HepG2 (cell line): ENCODE data around the gene LSMEM2. TPM values are rescaled to one million over a fixed set of nuclear protein-coding genes. Genes with fewer than 3 reads are reported as not detected.

Experiments used
- ASH2L ChIP-seq: fragments of 300-600, 200-600 bp; sonication (generic); IDR thresholded peaks from 2 replicates; pipeline ENCODE4 v1.7.0; 2017; ENCODE audit warnings: low read depth, mild to moderate bottlenecking, moderate library complexity, mixed read lengths, low read length; ENCODE audit not compliant: insufficient read length
- ATF1 ChIP-seq: IDR thresholded peaks from 2 replicates; pipeline ENCODE4 v1.6.1; 2016; ENCODE audit warnings: mild to moderate bottlenecking, control low read depth
- CBFB ChIP-seq: sonication (generic); formaldehyde crosslinking; IDR thresholded peaks from 2 replicates; pipeline ENCODE4 v1.4.0; 2020; ENCODE audit warnings: missing genetic modification reagents
- FOXO1 ChIP-seq: sonication (generic); formaldehyde crosslinking; IDR thresholded peaks from 2 replicates; pipeline ENCODE4 v1.4.0; 2020; ENCODE audit warnings: missing genetic modification reagents
- HNF4A ChIP-seq: sonication (generic); formaldehyde crosslinking; IDR thresholded peaks from 2 replicates; pipeline ENCODE4 v1.4.0; 2020; ENCODE audit warnings: missing genetic modification reagents
- IKZF4 ChIP-seq: sonication (generic); formaldehyde crosslinking; IDR thresholded peaks from 2 replicates; pipeline ENCODE4 v1.5.1; 2020; ENCODE audit warnings: borderline replicate concordance, mild to moderate bottlenecking, low read depth, missing genetic modification reagents; ENCODE audit errors: not compliant biosample characterization
- KDM5A ChIP-seq: fragments of 200-600 bp; sonication (generic); IDR thresholded peaks from 2 replicates; pipeline ENCODE4 v1.7.0; 2018; ENCODE audit warnings: antibody characterized with exemption, mild to moderate bottlenecking, low read length, borderline replicate concordance
- MAF1 ChIP-seq: sonication (generic); formaldehyde crosslinking; IDR thresholded peaks from 2 replicates; pipeline ENCODE4 v1.5.0; 2020; ENCODE audit warnings: missing genetic modification reagents, borderline replicate concordance
- MED13 ChIP-seq: sonication (generic); formaldehyde crosslinking; IDR thresholded peaks from 2 replicates; pipeline ENCODE4 v1.5.0; 2020; ENCODE audit warnings: missing genetic modification reagents
- PHF20 ChIP-seq: sonication (generic); formaldehyde crosslinking; IDR thresholded peaks from 2 replicates; pipeline ENCODE4 v1.5.0; 2020; ENCODE audit warnings: mild to moderate bottlenecking, missing genetic modification reagents
- POLR2A ChIP-seq, 2 experiments: IDR thresholded peaks; 2 replicates each; pipeline ENCODE4 v1.6.1; 2011; ENCODE audit warnings: low read depth in 2 of 2, low read length in 2 of 2, mild to moderate bottlenecking in 1 of 2, moderate library complexity in 1 of 2; ENCODE audit not compliant: insufficient read depth in 1 of 2
- SIX4 ChIP-seq: sonication (generic); formaldehyde crosslinking; IDR thresholded peaks from 2 replicates; pipeline ENCODE4 v1.4.0; 2020; ENCODE audit warnings: missing genetic modification reagents
- SRSF1 ChIP-seq: fragments of 200-400 bp; formaldehyde crosslinking; optimal IDR thresholded peaks from 2 replicates; pipeline ENCODE3; 2017; ENCODE audit warnings: mild to moderate bottlenecking, low read depth, low read length, moderate library complexity
- SUZ12 ChIP-seq: fragments of 150-350 bp; IDR thresholded peaks from 2 replicates; pipeline ENCODE4 v1.6.1; 2014; ENCODE audit warnings: low read depth, low read length
- TCF7 ChIP-seq: sonication (generic); IDR thresholded peaks from 2 replicates; pipeline ENCODE4 v1.6.1; 2016; ENCODE audit warnings: antibody characterized with exemption, low read depth
- ZNF563 ChIP-seq: sonication (generic); formaldehyde crosslinking; IDR thresholded peaks from 2 replicates; pipeline ENCODE4 v1.8.0; 2022; ENCODE audit warnings: mild to moderate bottlenecking, moderate library complexity, missing genetic modification reagents
- ZNF75D ChIP-seq: sonication (generic); formaldehyde crosslinking; IDR thresholded peaks from 2 replicates; pipeline ENCODE4 v1.8.1; 2023; ENCODE audit warnings: missing genetic modification reagents, mild to moderate bottlenecking, borderline replicate concordance
- polyA plus RNA-seq, 8 experiments: library from polyadenylated mRNA; depleted of rRNA in 3 of 8; stranded (reverse) in 7 of 8; unstranded in 1 of 8; fragments of >200 nt; fragmentation: Illumina TruSeq in 4 of 8; extraction: Trizol in 4 of 8; gene quantifications; 2 replicates each; pipeline versions ENCODE4 v1.2.1 to v1.2.3, GENCODE V29; 2011 to 2016; ENCODE audit warnings: low read depth in 4 of 8, missing spikeins in 1 of 8, mixed read lengths in 1 of 8; ENCODE audit not compliant: insufficient read depth in 1 of 8
- total RNA-seq, 5 experiments: library from RNA; depleted of rRNA; stranded (reverse); fragments of >200 nt; fragmentation: Illumina TruSeq; extraction: Trizol; gene quantifications; 2 replicates each; pipeline ENCODE4 v1.2.3, GENCODE V29; 2016; ENCODE audit warnings: low read depth in 1 of 5
- TF ChIP-seq, protein P1 (sequence below): sonication (generic); formaldehyde crosslinking; IDR thresholded peaks from 2 replicates; pipeline ENCODE4 v1.4.0; 2020; ENCODE audit warnings: missing genetic modification reagents, low read depth, mild to moderate bottlenecking, borderline replicate concordance
- TF ChIP-seq, protein P2 (sequence below): sonication (generic); formaldehyde crosslinking; IDR thresholded peaks from 2 replicates; pipeline ENCODE4 v1.9.0; 2022; ENCODE audit warnings: low read depth, missing genetic modification reagents
- TF ChIP-seq, protein P3 (sequence below): IDR thresholded peaks from 2 replicates; pipeline ENCODE4 v1.6.1; 2012; ENCODE audit warnings: low read length, improper control_type of control experiment
- TF ChIP-seq, protein P4 (sequence below): sonication (generic); formaldehyde crosslinking; IDR thresholded peaks from 2 replicates; pipeline ENCODE4 v1.8.1; 2022; ENCODE audit warnings: mild to moderate bottlenecking, missing genetic modification reagents

Gene LSMEM2
- total and polyA plus RNA-seq, 2 of the 13 experiments (the other 11 are each of a cell fraction or from before 2014, with no cell fraction given), result 0.07 to 0.41 TPM

DNA sequence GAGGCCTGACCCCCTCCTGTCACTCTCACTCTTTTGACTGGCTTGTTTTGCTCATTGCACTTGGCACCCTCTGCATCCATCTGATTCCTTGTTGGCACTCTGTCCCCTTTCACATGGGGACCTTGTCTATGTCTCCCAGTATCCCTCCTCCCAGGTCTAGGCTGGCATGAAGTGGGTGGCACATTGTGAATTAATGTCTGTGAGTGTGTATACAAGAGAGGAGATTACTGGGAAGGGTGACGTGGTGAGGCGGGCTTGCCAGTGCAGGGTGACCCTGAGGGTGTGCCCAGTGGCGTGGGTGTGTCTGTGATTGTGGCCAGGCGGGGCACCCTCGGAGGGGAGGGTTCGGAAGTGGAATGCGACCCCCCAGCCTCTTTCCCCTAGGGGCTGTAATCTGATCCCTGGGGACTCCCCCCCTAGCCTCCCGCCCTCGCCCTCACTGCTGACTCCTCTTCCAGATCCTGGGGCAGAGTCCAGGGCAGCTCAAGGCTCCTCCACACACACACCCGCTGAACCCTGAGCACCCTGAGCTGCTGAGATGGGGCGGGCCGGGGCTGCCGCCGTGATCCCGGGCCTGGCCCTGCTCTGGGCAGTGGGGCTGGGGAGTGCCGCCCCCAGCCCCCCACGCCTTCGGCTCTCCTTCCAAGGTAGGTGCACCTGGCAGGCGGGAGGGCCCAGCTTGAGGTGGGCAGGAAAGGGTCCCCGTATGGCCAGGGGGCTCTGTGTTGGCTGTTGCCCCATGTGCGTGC, 10.0 kb upstream of the LSMEM2 start, which contains the start of gene SEMA3B (continued):
- TF ChIP-seq, protein P1, sequence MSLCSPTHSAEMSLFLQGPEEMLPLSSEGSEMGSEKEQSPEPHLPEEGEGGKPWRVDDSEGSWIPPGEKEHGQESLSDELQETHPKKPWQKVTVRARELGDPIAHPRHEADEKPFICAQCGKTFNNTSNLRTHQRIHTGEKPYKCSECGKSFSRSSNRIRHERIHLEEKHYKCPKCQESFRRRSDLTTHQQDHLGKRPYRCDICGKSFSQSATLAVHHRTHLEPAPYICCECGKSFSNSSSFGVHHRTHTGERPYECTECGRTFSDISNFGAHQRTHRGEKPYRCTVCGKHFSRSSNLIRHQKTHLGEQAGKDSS (CRISPR knock-in tag), result no peak
- TF ChIP-seq SIX4 (CRISPR knock-in tag), result peak; percentile 98
- peak in 1 of 2 experiments; percentile 43; a peak in 2 of 4 replicates for TF ChIP-seq POLR2A (IDR thresholded peaks at IDR 0.05; ENCODE audit: insufficient read depth in 1 of 2, low read depth in 2 of 2, low read length in 2 of 2)
- no peak for TF ChIP-seq MED13
- no peak for TF ChIP-seq ZNF563
- TF ChIP-seq ZNF75D, result no peak
- no peak for TF ChIP-seq MAF1 (CRISPR knock-in tag)
- no peak for TF ChIP-seq TCF7
- TF ChIP-seq, protein P2, sequence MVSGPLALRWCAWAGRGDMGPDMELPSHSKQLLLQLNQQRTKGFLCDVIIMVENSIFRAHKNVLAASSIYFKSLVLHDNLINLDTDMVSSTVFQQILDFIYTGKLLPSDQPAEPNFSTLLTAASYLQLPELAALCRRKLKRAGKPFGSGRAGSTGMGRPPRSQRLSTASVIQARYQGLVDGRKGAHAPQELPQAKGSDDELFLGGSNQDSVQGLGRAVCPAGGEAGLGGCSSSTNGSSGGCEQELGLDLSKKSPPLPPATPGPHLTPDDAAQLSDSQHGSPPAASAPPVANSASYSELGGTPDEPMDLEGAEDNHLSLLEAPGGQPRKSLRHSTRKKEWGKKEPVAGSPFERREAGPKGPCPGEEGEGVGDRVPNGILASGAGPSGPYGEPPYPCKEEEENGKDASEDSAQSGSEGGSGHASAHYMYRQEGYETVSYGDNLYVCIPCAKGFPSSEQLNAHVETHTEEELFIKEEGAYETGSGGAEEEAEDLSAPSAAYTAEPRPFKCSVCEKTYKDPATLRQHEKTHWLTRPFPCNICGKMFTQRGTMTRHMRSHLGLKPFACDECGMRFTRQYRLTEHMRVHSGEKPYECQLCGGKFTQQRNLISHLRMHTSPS (CRISPR knock-in tag), result peak; percentile 96
- no peak for TF ChIP-seq KDM5A
- TF ChIP-seq ATF1 (CRISPR knock-in tag), result no peak
- no peak for TF ChIP-seq FOXO1 (CRISPR knock-in tag)
- TF ChIP-seq, protein P3, sequence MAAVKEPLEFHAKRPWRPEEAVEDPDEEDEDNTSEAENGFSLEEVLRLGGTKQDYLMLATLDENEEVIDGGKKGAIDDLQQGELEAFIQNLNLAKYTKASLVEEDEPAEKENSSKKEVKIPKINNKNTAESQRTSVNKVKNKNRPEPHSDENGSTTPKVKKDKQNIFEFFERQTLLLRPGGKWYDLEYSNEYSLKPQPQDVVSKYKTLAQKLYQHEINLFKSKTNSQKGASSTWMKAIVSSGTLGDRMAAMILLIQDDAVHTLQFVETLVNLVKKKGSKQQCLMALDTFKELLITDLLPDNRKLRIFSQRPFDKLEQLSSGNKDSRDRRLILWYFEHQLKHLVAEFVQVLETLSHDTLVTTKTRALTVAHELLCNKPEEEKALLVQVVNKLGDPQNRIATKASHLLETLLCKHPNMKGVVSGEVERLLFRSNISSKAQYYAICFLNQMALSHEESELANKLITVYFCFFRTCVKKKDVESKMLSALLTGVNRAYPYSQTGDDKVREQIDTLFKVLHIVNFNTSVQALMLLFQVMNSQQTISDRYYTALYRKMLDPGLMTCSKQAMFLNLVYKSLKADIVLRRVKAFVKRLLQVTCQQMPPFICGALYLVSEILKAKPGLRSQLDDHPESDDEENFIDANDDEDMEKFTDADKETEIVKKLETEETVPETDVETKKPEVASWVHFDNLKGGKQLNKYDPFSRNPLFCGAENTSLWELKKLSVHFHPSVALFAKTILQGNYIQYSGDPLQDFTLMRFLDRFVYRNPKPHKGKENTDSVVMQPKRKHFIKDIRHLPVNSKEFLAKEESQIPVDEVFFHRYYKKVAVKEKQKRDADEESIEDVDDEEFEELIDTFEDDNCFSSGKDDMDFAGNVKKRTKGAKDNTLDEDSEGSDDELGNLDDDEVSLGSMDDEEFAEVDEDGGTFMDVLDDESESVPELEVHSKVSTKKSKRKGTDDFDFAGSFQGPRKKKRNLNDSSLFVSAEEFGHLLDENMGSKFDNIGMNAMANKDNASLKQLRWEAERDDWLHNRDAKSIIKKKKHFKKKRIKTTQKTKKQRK, result no peak
- TF ChIP-seq IKZF4, result no peak
- TF ChIP-seq CBFB (CRISPR knock-in tag), result no peak
- TF ChIP-seq PHF20 (CRISPR knock-in tag), result no peak
- TF ChIP-seq SUZ12, result no peak
- TF ChIP-seq ASH2L, result no peak
- TF ChIP-seq, protein P4, sequence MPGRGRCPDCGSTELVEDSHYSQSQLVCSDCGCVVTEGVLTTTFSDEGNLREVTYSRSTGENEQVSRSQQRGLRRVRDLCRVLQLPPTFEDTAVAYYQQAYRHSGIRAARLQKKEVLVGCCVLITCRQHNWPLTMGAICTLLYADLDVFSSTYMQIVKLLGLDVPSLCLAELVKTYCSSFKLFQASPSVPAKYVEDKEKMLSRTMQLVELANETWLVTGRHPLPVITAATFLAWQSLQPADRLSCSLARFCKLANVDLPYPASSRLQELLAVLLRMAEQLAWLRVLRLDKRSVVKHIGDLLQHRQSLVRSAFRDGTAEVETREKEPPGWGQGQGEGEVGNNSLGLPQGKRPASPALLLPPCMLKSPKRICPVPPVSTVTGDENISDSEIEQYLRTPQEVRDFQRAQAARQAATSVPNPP (CRISPR knock-in tag), result no peak
- TF ChIP-seq HNF4A (CRISPR knock-in tag), result peak; percentile 77
- TF ChIP-seq SRSF1, result peak; percentile 88
